Measurements from ENCODE around the gene PCDHAC1.
"Not testable (repeated sequence)": the region's sequence is repeated elsewhere in the genome, so short reads cannot be mapped to it uniquely, and the experiment has no call there.

PCDHAC1 gene, protein sequence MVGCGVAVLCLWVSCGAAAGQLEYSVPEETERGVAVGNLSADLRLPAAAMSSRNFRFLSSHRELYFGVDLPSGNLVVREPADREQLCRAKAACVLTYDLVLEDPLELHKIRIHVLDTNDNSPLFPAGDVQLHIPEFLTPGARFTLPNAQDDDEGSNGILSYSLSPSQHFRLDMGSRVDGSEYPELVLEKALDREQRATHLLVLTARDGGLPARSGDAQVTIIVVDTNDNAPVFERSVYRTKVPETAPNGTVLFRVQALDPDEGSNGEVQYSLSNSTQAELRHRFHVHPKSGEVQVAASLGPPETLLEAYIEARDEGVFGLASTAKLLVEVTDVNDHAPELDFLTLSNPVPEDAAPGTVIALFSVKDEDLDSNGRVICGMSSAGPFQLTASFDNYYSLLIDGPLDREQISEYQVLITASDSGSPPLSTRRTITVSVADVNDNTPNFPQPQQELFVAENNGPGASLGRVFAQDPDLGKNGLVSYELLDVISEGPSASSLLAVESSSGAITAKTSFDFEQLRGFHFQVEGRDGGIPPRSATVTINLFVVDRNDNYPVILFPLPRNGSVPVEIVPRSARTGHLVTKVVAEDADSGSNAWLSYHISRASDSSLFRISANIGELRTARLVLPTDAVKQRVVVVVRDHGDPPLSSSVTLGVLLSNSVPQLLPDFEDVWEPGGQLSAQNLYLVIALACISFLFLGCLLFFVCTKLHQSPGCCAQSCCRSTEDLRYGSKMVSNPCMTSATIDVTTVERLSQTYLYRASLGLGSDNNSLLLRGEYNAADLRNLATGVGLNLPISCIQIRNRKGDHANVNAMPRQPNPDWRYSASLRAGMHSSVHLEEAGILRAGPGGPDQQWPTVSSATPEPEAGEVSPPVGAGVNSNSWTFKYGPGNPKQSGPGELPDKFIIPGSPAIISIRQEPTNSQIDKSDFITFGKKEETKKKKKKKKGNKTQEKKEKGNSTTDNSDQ

GRCh38 chr5:140925806-140926442 is at the start of gene PCDHAC1:
Gene PCDHAC1, plus strand, starts transcription at chr5:140926299. Its CDS starts 594 bp downstream, at chr5:140926893.
- DNase-seq, result no peak

DNA sequence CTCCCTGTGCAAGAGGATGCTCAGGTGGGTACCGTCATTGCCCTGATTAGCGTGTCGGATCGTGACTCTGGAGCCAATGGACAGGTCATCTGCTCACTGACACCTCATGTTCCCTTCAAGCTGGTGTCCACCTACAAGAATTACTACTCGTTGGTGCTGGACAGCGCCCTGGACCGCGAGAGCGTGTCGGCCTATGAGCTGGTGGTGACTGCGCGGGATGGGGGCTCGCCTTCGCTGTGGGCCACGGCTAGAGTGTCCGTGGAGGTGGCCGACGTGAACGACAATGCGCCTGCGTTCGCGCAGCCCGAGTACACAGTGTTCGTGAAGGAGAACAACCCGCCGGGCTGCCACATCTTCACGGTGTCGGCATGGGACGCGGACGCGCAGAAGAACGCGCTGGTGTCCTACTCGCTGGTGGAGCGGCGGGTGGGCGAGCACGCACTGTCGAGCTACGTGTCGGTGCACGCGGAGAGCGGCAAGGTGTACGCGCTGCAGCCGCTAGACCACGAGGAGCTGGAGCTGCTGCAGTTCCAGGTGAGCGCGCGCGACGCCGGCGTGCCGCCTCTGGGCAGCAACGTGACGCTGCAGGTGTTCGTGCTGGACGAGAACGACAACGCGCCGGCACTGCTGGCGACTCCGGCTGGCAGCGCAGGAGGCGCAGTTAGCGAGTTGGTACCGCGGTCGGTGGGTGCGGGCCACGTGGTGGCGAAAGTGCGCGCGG is 49.4 kb upstream of the PCDHAC1 start:
- not testable (repeated sequence) for DNase-seq

- no peak for DNase-seq
Observed at GRCh38 chr5:140877262-140877581, 48.9 kb upstream of the PCDHAC1 start.

- DNase-seq, result no peak
Observed at GRCh38 chr5:140881889-140882590, 44.1 kb upstream of the PCDHAC1 start, which contains the start of gene PCDHA13. Gene PCDHA13, plus strand, starts transcription at chr5:140882124. Its CDS starts 145 bp downstream, at chr5:140882269.

- no peak for DNase-seq
Observed at GRCh38 chr5:140882591-140882899, 43.6 kb upstream of the PCDHAC1 start.

DNA sequence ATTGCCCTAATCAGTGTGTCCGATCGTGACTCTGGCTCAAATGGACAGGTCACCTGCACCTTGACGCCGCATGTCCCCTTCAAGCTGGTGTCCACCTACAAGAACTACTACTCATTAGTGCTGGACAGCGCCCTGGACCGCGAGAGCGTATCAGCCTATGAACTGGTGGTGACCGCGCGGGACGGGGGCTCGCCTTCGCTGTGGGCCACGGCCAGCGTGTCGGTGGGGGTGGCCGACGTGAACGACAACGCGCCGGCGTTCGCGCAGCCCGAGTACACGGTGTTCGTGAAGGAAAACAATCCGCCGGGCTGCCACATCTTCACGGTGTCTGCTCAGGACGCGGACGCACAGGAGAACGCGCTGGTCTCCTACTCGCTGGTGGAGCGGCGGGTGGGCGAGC is 42.7 kb upstream of the PCDHAC1 start:
- no peak for DNase-seq

- DNase-seq, result no peak
Observed at GRCh38 chr5:140883927-140884697, 42.0 kb upstream of the PCDHAC1 start.

GRCh38 chr5:140916325-140916724 is 9.8 kb upstream of the PCDHAC1 start:
- no peak for DNase-seq

- DNase-seq, result no peak
Observed at GRCh38 chr5:140923601-140924000, 2.5 kb upstream of the PCDHAC1 start.

- no peak for DNase-seq
Observed at GRCh38 chr5:140926443-140927227, 536 bp downstream of the PCDHAC1 start.

DNA sequence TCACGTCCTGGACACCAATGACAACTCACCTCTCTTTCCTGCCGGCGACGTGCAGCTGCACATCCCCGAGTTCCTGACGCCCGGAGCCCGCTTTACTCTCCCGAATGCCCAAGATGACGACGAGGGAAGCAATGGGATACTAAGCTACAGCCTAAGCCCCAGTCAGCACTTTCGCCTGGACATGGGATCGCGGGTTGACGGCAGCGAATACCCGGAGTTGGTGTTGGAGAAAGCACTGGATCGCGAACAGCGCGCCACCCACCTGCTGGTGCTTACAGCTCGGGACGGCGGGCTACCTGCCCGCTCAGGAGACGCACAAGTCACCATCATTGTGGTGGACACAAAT is 1.1 kb downstream of the PCDHAC1 start:
- DNase-seq, result no peak

DNA sequence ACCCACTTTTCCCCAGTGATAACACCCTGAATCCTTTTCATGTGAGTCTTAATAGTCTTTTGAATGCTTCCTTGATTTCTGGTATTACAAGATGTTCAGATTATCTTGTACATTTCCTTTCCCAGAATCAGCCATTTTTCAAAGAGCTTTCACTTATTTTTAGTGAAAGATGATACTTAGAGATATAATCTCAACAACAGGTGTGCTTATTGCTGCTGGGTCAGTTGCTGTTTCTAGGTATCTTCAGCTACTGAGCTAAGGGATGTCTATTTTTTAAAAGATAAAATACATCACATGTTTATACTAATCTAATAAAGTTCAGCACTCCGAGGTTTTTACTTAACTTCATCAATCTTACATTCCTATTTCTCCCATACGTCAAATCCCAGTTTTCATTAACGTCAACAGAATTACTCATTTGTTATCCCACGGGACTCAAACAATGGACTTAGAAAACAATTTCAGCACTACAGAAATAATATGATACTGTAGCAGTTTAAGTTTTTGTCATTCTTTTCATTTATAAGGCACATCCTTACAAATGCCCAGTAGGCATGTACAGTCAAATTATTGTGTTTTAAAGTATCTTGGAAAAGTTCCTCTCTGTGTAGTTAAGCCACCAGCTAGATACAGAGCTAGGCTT is 9.0 kb downstream of the PCDHAC1 start:
- no peak for DNase-seq

DNA sequence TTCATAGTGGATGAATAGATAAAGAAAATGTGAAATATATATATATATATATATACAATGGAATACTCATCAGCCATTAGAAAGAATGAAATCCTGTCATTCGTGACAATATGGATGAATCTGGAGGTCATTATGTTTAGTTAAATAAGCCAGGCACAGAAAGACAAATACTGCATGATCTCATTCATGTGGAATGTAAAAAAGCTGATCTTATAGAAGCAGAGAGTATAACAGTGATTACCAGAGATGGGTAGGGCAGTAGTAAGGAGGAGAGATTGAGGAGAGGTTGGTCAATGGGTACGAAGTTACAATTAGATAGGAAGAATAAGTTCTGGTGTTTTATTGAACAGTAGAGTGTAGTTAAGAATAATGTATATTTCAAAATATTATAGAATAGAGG is 20.5 kb downstream of the PCDHAC1 start:
- no peak for DNase-seq

- no peak for DNase-seq
Observed at GRCh38 chr5:140951636-140952035, 25.5 kb downstream of the PCDHAC1 start.

DNA sequence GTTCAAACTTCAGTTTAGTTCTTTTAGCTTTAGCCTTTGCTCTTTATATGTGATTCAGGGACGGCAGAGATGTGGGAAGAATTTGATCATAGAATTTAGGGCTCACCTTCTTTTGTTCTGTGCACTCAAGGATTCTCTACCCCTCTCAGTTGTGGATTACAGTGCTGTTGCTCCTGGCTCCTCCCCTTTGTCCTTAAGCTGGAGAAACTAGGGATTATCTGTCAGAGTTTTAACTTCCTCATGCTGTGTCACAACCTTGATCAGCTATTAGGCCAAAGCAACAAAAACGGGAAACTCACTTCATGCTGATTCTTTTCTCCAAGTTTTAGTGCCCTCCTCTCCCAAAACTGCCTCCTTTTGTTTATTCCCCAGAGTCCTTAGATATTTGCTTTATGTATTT is 27.1 kb downstream of the PCDHAC1 start:
- DNase-seq, result no peak

DNA sequence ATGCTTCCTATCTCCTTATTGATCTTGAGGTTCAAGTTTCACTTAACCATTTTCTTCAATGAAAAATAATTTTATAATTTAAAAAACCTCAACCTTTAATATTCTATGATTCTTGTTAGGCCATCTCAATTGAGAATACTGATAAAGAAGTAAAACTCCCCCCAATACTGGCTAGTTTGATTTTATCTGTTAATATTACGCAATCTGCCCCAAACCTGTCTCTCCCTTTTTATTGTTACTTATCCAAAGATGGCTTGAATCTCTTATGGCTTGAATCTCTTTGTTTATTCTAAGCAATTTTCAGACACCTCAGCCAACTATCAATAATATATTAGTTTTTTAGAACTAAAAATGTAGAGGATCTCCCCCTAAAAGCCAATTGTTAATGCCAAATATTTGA is 36.1 kb downstream of the PCDHAC1 start:
- no peak for DNase-seq

GRCh38 chr5:140964356-140964755 is 38.3 kb downstream of the PCDHAC1 start:
- no peak for DNase-seq

DNA sequence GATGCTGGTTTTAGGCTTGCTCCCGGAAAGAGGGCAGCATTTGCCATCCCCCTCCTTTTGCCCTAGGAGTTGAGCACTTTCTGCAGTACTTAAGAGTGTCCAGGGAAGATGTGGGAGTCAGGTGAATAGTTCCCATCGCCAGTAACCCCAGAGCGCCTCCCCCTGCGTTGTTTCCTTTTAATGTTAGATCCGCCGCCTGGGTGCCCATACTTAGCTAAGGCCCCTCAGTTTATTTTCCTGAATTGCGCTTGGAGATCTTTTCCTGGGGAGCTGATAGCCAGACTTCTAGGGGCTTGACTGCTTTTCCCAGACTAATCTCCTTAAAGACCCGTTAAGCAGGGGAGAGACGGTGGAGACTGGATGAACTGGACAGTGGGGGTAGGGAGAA is 39.8 kb downstream of the PCDHAC1 start:
- no peak for DNase-seq

GRCh38 chr5:140966293-140967225 is 40.5 kb downstream of the PCDHAC1 start, which contains the start of gene PCDHAC2:
Gene PCDHAC2, plus strand, starts transcription at chr5:140966476. Its CDS starts 291 bp downstream, at chr5:140966767.
- no peak for DNase-seq

Data from GDM1 (cell line).